HG02610 (cell line): ENCODE measurements around the gene SHFL.
A peak's percentile ranks its signal among the peaks of the same experiment; 100 is the strongest.

Source experiments
- ATAC-seq: cut with Tn5 transposase; IDR thresholded peaks from one replicate; pipeline ENCODE4 v1.9.1; 2021; ENCODE audit warnings: mild to moderate bottlenecking, moderate library complexity; ENCODE audit not compliant: unreplicated experiment

The SHFL gene

GRCh38 chr19:10087296-10088061 lies 1.4 kb downstream of the SHFL start:
- no peak for ATAC-seq

- ATAC-seq = no peak
Measured at GRCh38 chr19:10088949-10089554, 2.9 kb downstream of the SHFL start.

GRCh38 chr19:10089801-10090375 lies 3.8 kb downstream of the SHFL start:
- no peak for ATAC-seq

GRCh38 chr19:10091370-10091687 lies 5.2 kb downstream of the SHFL start:
- no peak for ATAC-seq

GRCh38 chr19:10091895-10092641 lies 6.0 kb downstream of the SHFL start:
- no peak for ATAC-seq

- ATAC-seq = no peak
Measured at GRCh38 chr19:10092648-10093294, 6.7 kb downstream of the SHFL start.

GRCh38 chr19:10093295-10094186 lies 7.4 kb downstream of the SHFL start:
- no peak for ATAC-seq

GRCh38 chr19:10095622-10095947 lies 9.5 kb downstream of the SHFL start:
- no peak for ATAC-seq

- peak; percentile 80 for ATAC-seq
Measured at GRCh38 chr19:10095948-10096614, 10.0 kb downstream of the SHFL start.

- no peak for ATAC-seq
Measured at GRCh38 chr19:10096615-10096963, 10.5 kb downstream of the SHFL start.

GRCh38 chr19:10100163-10100785 lies 14.2 kb downstream of the SHFL start:
- ATAC-seq = no peak

GRCh38 chr19:10102787-10103236 lies 16.7 kb downstream of the SHFL start:
- peak; percentile 36 for ATAC-seq

- no peak for ATAC-seq
Measured at GRCh38 chr19:10104130-10104513, 18.0 kb downstream of the SHFL start.

- ATAC-seq = peak; percentile 37
Measured at GRCh38 chr19:10104665-10105508, 18.8 kb downstream of the SHFL start.

GRCh38 chr19:10105509-10106099 lies 19.5 kb downstream of the SHFL start:
- ATAC-seq = no peak

GRCh38 chr19:10106100-10106936 lies 20.2 kb downstream of the SHFL start, which contains the start of gene PPAN:
Gene PPAN (plus strand): TSS chr19:10106362. CDS start chr19:10106395, 33 bp downstream.
- peak; percentile 40 for ATAC-seq

- ATAC-seq = no peak
Measured at GRCh38 chr19:10107254-10107653, 21.1 kb downstream of the SHFL start.
